AG09309 (cell line): ENCODE results near the gene ZNF76.

Experiments used
- DNase-seq: peaks from one replicate; pipeline ENCODE4 v3.0.0-alpha.2; 2010; ENCODE audit warnings: low read depth
- H3K4me3 ChIP-seq: 2 replicates; pipeline ENCODE4 v1.5.1; 2011; ENCODE audit warnings: mild to moderate bottlenecking, low read depth, low read length, moderate library complexity; ENCODE audit not compliant: control insufficient read depth
- TF ChIP-seq, protein P1 (sequence below): IDR thresholded peaks from 2 replicates; pipeline ENCODE4 v1.5.1; 2011; ENCODE audit warnings: mild to moderate bottlenecking, low read depth, low read length, inconsistent platforms; ENCODE audit not compliant: insufficient read depth, control insufficient read depth; ENCODE audit errors: missing control alignments

The ZNF76 gene

DNA sequence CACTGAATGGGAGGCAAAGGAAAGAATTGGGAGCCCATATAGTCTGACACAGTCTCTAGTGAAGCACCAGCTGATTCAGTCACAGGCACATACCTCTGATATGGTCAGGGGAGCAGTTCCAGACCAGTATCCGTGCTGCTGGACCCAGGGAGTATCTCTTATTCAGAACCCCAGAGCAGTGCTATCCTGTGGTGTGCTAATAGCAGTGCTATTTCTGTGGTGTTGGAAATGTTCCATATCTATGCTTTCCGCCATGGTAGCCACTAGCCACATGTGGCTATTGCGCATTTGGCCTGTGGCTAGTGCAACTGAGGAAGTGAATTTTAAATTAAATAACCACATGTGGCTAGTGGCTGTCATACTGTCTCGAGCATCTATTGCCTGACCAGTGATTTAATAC, 34.8 kb upstream of the ZNF76 start:
- no peak for DNase-seq
- no peak overlapping the region for H3K4me3 ChIP-seq

GRCh38 chr6:35228481-35228880, 31.1 kb upstream of the ZNF76 start:
- H3K4me3 ChIP-seq, result no peak overlapping the region
- TF ChIP-seq, protein P1, sequence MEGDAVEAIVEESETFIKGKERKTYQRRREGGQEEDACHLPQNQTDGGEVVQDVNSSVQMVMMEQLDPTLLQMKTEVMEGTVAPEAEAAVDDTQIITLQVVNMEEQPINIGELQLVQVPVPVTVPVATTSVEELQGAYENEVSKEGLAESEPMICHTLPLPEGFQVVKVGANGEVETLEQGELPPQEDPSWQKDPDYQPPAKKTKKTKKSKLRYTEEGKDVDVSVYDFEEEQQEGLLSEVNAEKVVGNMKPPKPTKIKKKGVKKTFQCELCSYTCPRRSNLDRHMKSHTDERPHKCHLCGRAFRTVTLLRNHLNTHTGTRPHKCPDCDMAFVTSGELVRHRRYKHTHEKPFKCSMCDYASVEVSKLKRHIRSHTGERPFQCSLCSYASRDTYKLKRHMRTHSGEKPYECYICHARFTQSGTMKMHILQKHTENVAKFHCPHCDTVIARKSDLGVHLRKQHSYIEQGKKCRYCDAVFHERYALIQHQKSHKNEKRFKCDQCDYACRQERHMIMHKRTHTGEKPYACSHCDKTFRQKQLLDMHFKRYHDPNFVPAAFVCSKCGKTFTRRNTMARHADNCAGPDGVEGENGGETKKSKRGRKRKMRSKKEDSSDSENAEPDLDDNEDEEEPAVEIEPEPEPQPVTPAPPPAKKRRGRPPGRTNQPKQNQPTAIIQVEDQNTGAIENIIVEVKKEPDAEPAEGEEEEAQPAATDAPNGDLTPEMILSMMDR, result no peak
- DNase-seq, result no peak

More for the DNA sequence above, 34.8 kb upstream of the ZNF76 start:
- TF ChIP-seq, protein P1, result no peak

DNA sequence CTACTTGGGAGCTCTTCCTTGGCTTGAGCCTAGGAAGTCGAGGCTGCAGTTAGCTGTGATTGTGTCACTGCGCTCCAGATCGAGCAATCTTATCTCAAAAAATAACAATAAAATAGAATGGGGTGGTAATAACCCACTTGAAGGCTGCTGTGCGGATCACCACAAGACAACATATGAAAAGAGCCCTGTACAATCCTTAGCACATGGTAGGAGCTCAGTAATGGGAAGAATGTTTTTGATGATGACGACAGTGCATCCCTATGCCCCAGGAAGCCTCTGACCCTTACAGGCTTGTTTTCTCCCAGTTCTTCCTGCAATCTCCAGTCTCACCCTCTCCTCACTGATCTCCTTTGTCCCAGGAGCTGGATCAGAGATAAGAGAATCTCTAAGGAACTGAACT, 30.2 kb upstream of the ZNF76 start:
- no peak overlapping the region for H3K4me3 ChIP-seq
- DNase-seq, result no peak
- TF ChIP-seq, protein P1, result no peak

- TF ChIP-seq, protein P1, result no peak
- no peak overlapping the region for H3K4me3 ChIP-seq
- DNase-seq, result no peak
Measured at GRCh38 chr6:35230498-35230897, 29.0 kb upstream of the ZNF76 start.

DNA sequence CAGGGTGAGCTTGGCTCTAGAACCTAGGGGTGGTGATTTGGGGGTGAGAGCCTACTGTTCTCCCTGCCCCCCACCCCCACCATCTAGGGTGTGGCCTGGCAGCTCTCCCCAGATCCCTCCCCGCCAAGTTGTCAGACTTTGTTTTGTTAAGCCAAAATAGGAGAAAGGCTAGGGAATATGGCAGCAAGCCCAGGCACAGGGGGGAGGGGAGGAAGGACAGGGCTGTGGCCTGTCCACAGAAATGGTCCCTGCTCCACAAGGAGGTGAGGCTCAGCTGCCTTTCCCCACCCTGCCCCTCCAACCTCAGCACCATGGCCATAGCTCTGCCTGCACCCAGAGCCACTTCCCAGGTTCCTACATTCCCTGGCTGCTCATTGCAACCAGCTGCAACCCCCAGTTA, 28.6 kb upstream of the ZNF76 start:
- no peak overlapping the region for H3K4me3 ChIP-seq
- TF ChIP-seq, protein P1, result no peak
- DNase-seq, result no peak

DNA sequence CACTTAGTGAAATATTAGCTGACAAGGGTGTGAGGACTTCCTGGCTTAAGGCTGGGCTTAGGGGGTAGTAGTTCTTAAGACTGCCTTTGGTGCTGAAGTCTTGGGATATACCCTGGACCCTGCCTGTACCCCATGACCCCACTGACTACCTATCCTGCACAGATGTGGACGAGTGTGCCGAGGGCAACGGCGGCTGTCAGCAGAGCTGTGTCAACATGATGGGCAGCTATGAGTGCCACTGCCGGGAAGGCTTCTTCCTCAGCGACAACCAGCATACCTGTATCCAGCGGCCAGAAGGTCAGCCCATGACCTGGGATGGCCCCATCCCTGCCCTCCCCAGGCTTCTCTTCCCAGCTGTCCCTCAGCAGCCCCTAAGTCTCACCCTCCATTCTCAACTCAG, 28.0 kb upstream of the ZNF76 start:
- TF ChIP-seq, protein P1, result no peak

GRCh38 chr6:35234901-35235300, 24.6 kb upstream of the ZNF76 start:
- no peak for DNase-seq
- no peak overlapping the region for H3K4me3 ChIP-seq
- TF ChIP-seq, protein P1, result no peak

More for the DNA sequence above, 28.0 kb upstream of the ZNF76 start:
- no peak overlapping the region for H3K4me3 ChIP-seq
- no peak for DNase-seq
